H1 (cell line): Measurements from ENCODE around the gene MRPL54. TPM values are rescaled to one million over a fixed set of nuclear protein-coding genes. Genes with fewer than 3 reads are reported as not detected.

Experiments
- CTCF ChIA-PET: fragments of 300-600 bp; sonication (Branson Sonifier 250); formaldehyde crosslinking; loops from one replicate; lab custom pipeline; 2021; ENCODE audit not compliant: partially characterized antibody; lab: Charles Lee
- POLR2A ChIA-PET: fragments of 300-600 bp; sonication (Branson Sonifier 250); formaldehyde crosslinking; loops from one replicate; lab custom pipeline; 2021; ENCODE audit warnings: inconsistent platforms; ENCODE audit not compliant: partially characterized antibody; lab: Charles Lee
- DNase-seq, 2 experiments: peaks; one replicate each; pipeline versions ENCODE4 v3.0.0 to v3.0.0-alpha.2; 2010 to 2022; ENCODE audit warnings: low spot score in 2 of 2, low read depth in 1 of 2, mixed read lengths in 1 of 2
- FAIRE-seq: peaks from 2 replicates; lab custom pipeline; 2011; peaks lifted over from hg19 to GRCh38; lab: Jason Lieb, UNC
- H2AFZ ChIP-seq: 2 replicates; pipeline ENCODE4 v1.8.1; 2012; ENCODE audit warnings: low read length, inconsistent platforms
- H2AK5ac ChIP-seq: 2 replicates; pipeline ENCODE4 v1.6.1; 2013; ENCODE audit warnings: low read depth, low read length
- H2BK120ac ChIP-seq: replicated peaks from 2 replicates; pipeline ENCODE3; 2013; ENCODE audit warnings: low read depth, low read length, inconsistent platforms
- H2BK12ac ChIP-seq: 2 replicates; pipeline ENCODE4 v1.6.1; 2013; ENCODE audit warnings: low read depth, low read length
- H2BK15ac ChIP-seq: 2 replicates; pipeline ENCODE4 v1.6.1; 2013; ENCODE audit warnings: low read length
- H2BK20ac ChIP-seq: 2 replicates; pipeline ENCODE4 v1.6.1; 2013; ENCODE audit warnings: low read length
- H2BK5ac ChIP-seq: 2 replicates; pipeline ENCODE4 v1.6.1; 2013; ENCODE audit warnings: low read depth, low read length
- H3K14ac ChIP-seq: 2 replicates; pipeline ENCODE4 v1.6.1; 2013; ENCODE audit warnings: inconsistent platforms; ENCODE audit not compliant: insufficient read length
- H3K18ac ChIP-seq: 2 replicates; pipeline ENCODE4 v1.6.1; 2013; ENCODE audit warnings: low read length; ENCODE audit errors: extremely low read depth
- H3K23ac ChIP-seq: 2 replicates; pipeline ENCODE4 v1.6.1; 2013; ENCODE audit warnings: inconsistent platforms; ENCODE audit not compliant: insufficient read length
- H3K23me2 ChIP-seq: 2 replicates; pipeline ENCODE4 v1.6.1; 2013; ENCODE audit warnings: low read depth, low read length
- H3K27ac ChIP-seq: 2 replicates; pipeline ENCODE4 v1.6.1; 2011; ENCODE audit warnings: low read depth, low read length, inconsistent platforms
- H3K27me3 ChIP-seq, 4 experiments: replicated peaks in 1 of 4; 1 replicate in 1 of 4; 2 replicates in 3 of 4; pipeline versions ENCODE4 v1.6.1 to v1.8.1; 2011 to 2013; ENCODE audit warnings: low read length in 3 of 4, mild to moderate bottlenecking in 3 of 4, inconsistent platforms in 2 of 4, mixed read lengths in 2 of 4, moderate library complexity in 1 of 4; ENCODE audit not compliant: control insufficient read depth in 3 of 4, insufficient read depth in 3 of 4; ENCODE audit errors: extremely low read depth in 1 of 4
- H3K36me3 ChIP-seq, 4 experiments: 2 replicates each; pipeline versions ENCODE4 v1.6.1 to v1.8.1; 2011 to 2013; ENCODE audit warnings: mild to moderate bottlenecking in 4 of 4, low read length in 3 of 4, moderate library complexity in 2 of 4, control low read depth in 1 of 4, inconsistent platforms in 1 of 4; ENCODE audit not compliant: insufficient read depth in 4 of 4, control insufficient read depth in 2 of 4
- H3K4ac ChIP-seq: replicated peaks from 2 replicates; pipeline ENCODE3; 2013; ENCODE audit warnings: low read length, low read depth, mixed read lengths, inconsistent platforms; ENCODE audit not compliant: insufficient read length
- H3K4me1 ChIP-seq, 4 experiments: replicated peaks in 1 of 4; 1 replicate in 1 of 4; 2 replicates in 3 of 4; pipeline versions ENCODE4 v1.6.1 to v1.8.1; 2011 to 2013; ENCODE audit warnings: low read length in 3 of 4, inconsistent platforms in 2 of 4, mixed read lengths in 1 of 4; ENCODE audit not compliant: insufficient read depth in 4 of 4, control insufficient read depth in 3 of 4
- H3K4me2 ChIP-seq, 2 experiments: 2 replicates each; pipeline versions ENCODE4 v1.6.1 to v1.8.1; 2011 to 2013; ENCODE audit warnings: low read depth in 2 of 2, low read length in 2 of 2, control low read depth in 1 of 2, inconsistent platforms in 1 of 2, mild to moderate bottlenecking in 1 of 2; ENCODE audit not compliant: insufficient read depth in 1 of 2
- H3K4me3 ChIP-seq, 4 experiments: fragments of 200-600, 300-600 bp in 1 of 4; sonication (generic), shearing (Covaris generic), sonication (Bioruptor Twin) in 1 of 4; 2 replicates each; pipeline versions ENCODE4 v1.5.1 to v1.8.1; 2011 to 2016; ENCODE audit warnings: low read length in 4 of 4, low read depth in 3 of 4, control low read depth in 2 of 4, inconsistent platforms in 2 of 4, mild to moderate bottlenecking in 2 of 4, mixed read lengths in 1 of 4, moderate library complexity in 1 of 4; ENCODE audit not compliant: insufficient read depth in 2 of 4; ENCODE audit errors: extremely low read depth in 1 of 4
- H3K56ac ChIP-seq: replicated peaks from 2 replicates; pipeline ENCODE3; 2013; ENCODE audit warnings: low read depth, mild to moderate bottlenecking, mixed read lengths, low read length, inconsistent platforms; ENCODE audit not compliant: insufficient read length
- H3K79me1 ChIP-seq: 2 replicates; pipeline ENCODE4 v1.6.1; 2013; ENCODE audit warnings: low read depth, low read length, control low read depth
- H3K79me2 ChIP-seq, 2 experiments: 2 replicates each; pipeline versions ENCODE4 v1.6.1 to v1.8.1; 2012 to 2013; ENCODE audit warnings: low read length in 2 of 2, mild to moderate bottlenecking in 2 of 2, inconsistent platforms in 1 of 2; ENCODE audit not compliant: insufficient read depth in 2 of 2, control insufficient read depth in 1 of 2
- H3K9ac ChIP-seq, 4 experiments: replicated peaks in 1 of 4; 1 replicate in 1 of 4; 2 replicates in 3 of 4; pipeline versions ENCODE4 v1.6.1 to v1.8.1; 2011 to 2013; ENCODE audit warnings: low read depth in 3 of 4, low read length in 3 of 4, control low read depth in 2 of 4, mild to moderate bottlenecking in 2 of 4, moderate library complexity in 2 of 4, inconsistent platforms in 1 of 4; ENCODE audit errors: extremely low read depth in 1 of 4
- H3K9me3 ChIP-seq, 2 experiments: 2 replicates each; pipeline versions ENCODE4 v1.6.1 to v1.8.1; 2012 to 2013; ENCODE audit warnings: mild to moderate bottlenecking in 2 of 2, moderate library complexity in 2 of 2, control low read depth in 1 of 2, inconsistent platforms in 1 of 2, low read depth in 1 of 2, low read length in 1 of 2, mixed read lengths in 1 of 2; ENCODE audit not compliant: insufficient read depth in 2 of 2
- H4K20me1 ChIP-seq, 2 experiments: replicated peaks in 1 of 2; 2 replicates each; pipeline versions ENCODE3 to v1.8.1; 2011 to 2013; ENCODE audit warnings: inconsistent platforms in 2 of 2, low read length in 2 of 2, mild to moderate bottlenecking in 1 of 2; ENCODE audit not compliant: insufficient read depth in 2 of 2, control insufficient read depth in 1 of 2
- H4K5ac ChIP-seq: 2 replicates; pipeline ENCODE4 v1.6.1; 2013; ENCODE audit warnings: low read length, low read depth, mixed read lengths, inconsistent platforms; ENCODE audit not compliant: insufficient read length
- H4K8ac ChIP-seq: 2 replicates; pipeline ENCODE4 v1.8.0; 2013; ENCODE audit warnings: mild to moderate bottlenecking, moderate library complexity, low read length, inconsistent platforms; ENCODE audit not compliant: insufficient read depth; ENCODE audit errors: extremely low read depth
- H4K91ac ChIP-seq: replicated peaks from 2 replicates; pipeline ENCODE3; 2013; ENCODE audit warnings: low read length, mixed read lengths, inconsistent platforms; ENCODE audit not compliant: insufficient read length
- CBX5 ChIP-seq: fragments of 300-800, 300-1000 bp; sonication (generic); IDR thresholded peaks from 2 replicates; pipeline ENCODE4 v1.7.1; 2016; ENCODE audit warnings: antibody characterized with exemption, low read length, low read depth
- CBX8 ChIP-seq: fragments of 300-800, 300-1000 bp; sonication (generic); IDR thresholded peaks from 2 replicates; pipeline ENCODE4 v1.7.1; 2016; ENCODE audit warnings: low read depth, low read length, borderline replicate concordance
- CHD1 ChIP-seq: IDR thresholded peaks from 2 replicates; pipeline ENCODE4 v1.6.1; 2012; ENCODE audit warnings: low read depth, low read length, improper control_type of control experiment
- E2F6 ChIP-seq: IDR thresholded peaks from 2 replicates; pipeline ENCODE4 v1.6.1; 2012; ENCODE audit warnings: inconsistent platforms
- GTF2F1 ChIP-seq: IDR thresholded peaks from 2 replicates; pipeline ENCODE4 v1.6.1; 2012; ENCODE audit warnings: low read depth, low read length, improper control_type of control experiment, borderline replicate concordance
- MAX ChIP-seq: IDR thresholded peaks from 2 replicates; pipeline ENCODE4 v1.6.1; 2012; ENCODE audit warnings: inconsistent platforms
- PHF8 ChIP-seq: fragments of 200-600 bp; sonication (generic); conservative IDR thresholded peaks from 2 replicates; pipeline ENCODE4 v1.7.1; 2012; ENCODE audit warnings: low read depth, mild to moderate bottlenecking, inconsistent platforms, low read length, moderate library complexity
- POLR2AphosphoS5 ChIP-seq: IDR thresholded peaks from 2 replicates; pipeline ENCODE4 v1.6.1; 2011; ENCODE audit warnings: low read depth, low read length
- RXRA ChIP-seq: IDR thresholded peaks from 2 replicates; pipeline ENCODE4 v1.6.1; 2011; ENCODE audit warnings: low read depth, mild to moderate bottlenecking, low read length, moderate library complexity; ENCODE audit not compliant: insufficient read depth
- SAP30 ChIP-seq: fragments of 300-600 bp; sonication (generic); IDR thresholded peaks from 2 replicates; pipeline ENCODE4 v1.7.1; 2012; ENCODE audit warnings: low read length, moderate library complexity, mild to moderate bottlenecking, inconsistent platforms; ENCODE audit not compliant: insufficient read depth, insufficient replicate concordance
- SIN3A ChIP-seq, 2 experiments: IDR thresholded peaks in 1 of 2; conservative IDR thresholded peaks in 1 of 2; 2 replicates each; pipeline ENCODE4 v1.6.1; 2011 to 2012; ENCODE audit warnings: low read length in 2 of 2, improper control_type of control experiment in 1 of 2, low read depth in 1 of 2, mild to moderate bottlenecking in 1 of 2
- ZNF274 ChIP-seq: IDR thresholded peaks from 2 replicates; pipeline ENCODE4 v1.7.0; 2012; ENCODE audit warnings: low read length, borderline replicate concordance; ENCODE audit errors: extremely low read depth
- WGBS, 2 experiments: shearing (Covaris generic) in 1 of 2; methylation state at CpG; one replicate each; pipeline versions ENCODE4 v1.1.6 to v1.1.7; 2013 to 2015; ENCODE audit warnings: low lambda C conversion rate in 2 of 2, mixed read lengths in 2 of 2, inconsistent platforms in 1 of 2, low coverage in 1 of 2, missing lambda C conversion rate in 1 of 2; ENCODE audit not compliant: insufficient replicate concordance in 2 of 2, insufficient coverage in 1 of 2, insufficient read length in 1 of 2; ENCODE audit errors: extremely low coverage in 1 of 2, missing lambda C conversion rate in 1 of 2; 5-methylcytosine and 5-hydroxymethylcytosine counted together
- polyA plus RNA-seq, 7 experiments: library from polyadenylated mRNA; depleted of rRNA in 3 of 7; stranded (reverse) in 5 of 7; unstranded in 2 of 7; fragments of >200 nt in 5 of 7; fragments of 200-250 nt in 2 of 7; gene quantifications; 1 replicate in 5 of 7; 2 replicates in 1 of 7; 4 replicates in 1 of 7; pipeline versions ENCODE4 v1.2.1 to v1.2.3, GENCODE V29; 2011 to 2013; ENCODE audit warnings: missing spikeins in 2 of 7, mixed read lengths in 2 of 7
- total RNA-seq: library from RNA; stranded (reverse); fragmentation: NEBNext Ultra II Directional; extraction: Animal tissue kit (Norgen Biotek cat#: 25700); gene quantifications from 2 replicates; pipeline ENCODE4 v1.2.1, GENCODE V29; 2021

The MRPL54 gene
- total and polyA plus RNA-seq, 2 of the 8 experiments (the other 6 are each of a cell fraction or from before 2014, with no cell fraction given) = 63.8 to 72.8 TPM

GRCh38 chr19:3803986-3804385 lies 41.5 kb downstream of the MRPL54 start:
- Histone ChIP-seq H3K4ac (no peak overlapping the region), H3K56ac (no peak overlapping the region), H2BK12ac (no peak overlapping the region), H3K4me1 (peaks cover 0 to 3% (median 1%) of the 10 kb centered on the region in 4 experiments; a peak in 3 of 7 replicates), H2AK5ac (no peak overlapping the region), H3K9me3 (peaks cover 0 to 4% of the 10 kb centered on the region in 2 experiments; a peak in 1 of 4 replicates), H3K4me2 (no peak overlapping the region), H2BK5ac (no peak overlapping the region), H4K5ac (no peak overlapping the region), H3K27ac (no peak overlapping the region), H3K27me3 (peaks cover 0 to 6% (median 4%) of the 10 kb centered on the region in 4 experiments; a peak in 5 of 7 replicates), H3K36me3 (peaks cover 0 to 3% (median 0%) of the 10 kb centered on the region in 4 experiments; a peak in 1 of 8 replicates), H2AFZ (no peak overlapping the region), H4K8ac (no peak overlapping the region), H2BK15ac (no peak overlapping the region), H3K14ac (no peak overlapping the region), H4K91ac (no peak overlapping the region), H2BK20ac (no peak overlapping the region), H3K79me1 (no peaks in the 10 kb centered on the region), H4K20me1 (peaks cover 0 to 9% of the 10 kb centered on the region in 2 experiments), H3K18ac (no peak overlapping the region), H3K79me2 (no peaks in the 10 kb centered on the region), H3K9ac (no peak overlapping the region), H3K4me3 (no peak overlapping the region), H3K23ac (no peak overlapping the region), H3K23me2 (peaks cover 9% of the 10 kb centered on the region), H2BK120ac (no peak overlapping the region)
- ChIA-PET CTCF (interaction anchor here (0.8 to 2.2 kb wide), 3 partner anchors 15 to 113 kb away, joined by 3 to 7 read pairs (median 3); no protein-coding TSS in a partner anchor), POLR2A (no interaction called here)
- DNase-seq (no peak), FAIRE-seq (no peak)
- 91% methylated on average over 10 of the region's 10 CpGs; no CpG with 5 or more reads in 1 of the 2 experiments for WGBS, 2 experiments
- TF ChIP-seq CBX5 = no peak
- TF ChIP-seq RXRA = no peak
- TF ChIP-seq PHF8 = no peak
- no peak for TF ChIP-seq CBX8
- TF ChIP-seq ZNF274 = no peak
- no peak for TF ChIP-seq MAX
- TF ChIP-seq SIN3A (conservative IDR thresholded peaks at IDR 0.05 in 1 of 2, IDR thresholded peaks at IDR 0.05 in 1 of 2; ENCODE audit: low read depth in 1 of 2, low read length in 2 of 2) = no peak
- no peak for TF ChIP-seq GTF2F1
- no peak for TF ChIP-seq SAP30
- TF ChIP-seq CHD1 = no peak
- TF ChIP-seq E2F6 = no peak
- no peak for TF ChIP-seq POLR2AphosphoS5
